H9 (cell line): ENCODE measurements around the gene HCK. TPM values are rescaled to one million over a fixed set of nuclear protein-coding genes. Genes with fewer than 3 reads are reported as not detected.

Experiments used
- DNase-seq: peaks from one replicate; pipeline ENCODE4 v3.0.0-alpha.2; 2017
- H2AFZ ChIP-seq: one replicate; pipeline ENCODE4 v1.6.1; 2013; ENCODE audit warnings: mild to moderate bottlenecking, low read length, control low read depth, moderate library complexity
- H2AK5ac ChIP-seq: 2 replicates; pipeline ENCODE4 v1.6.1; 2013; ENCODE audit warnings: low read length, control low read depth, mixed read lengths; ENCODE audit not compliant: insufficient read length
- H2BK120ac ChIP-seq: one replicate; pipeline ENCODE4 v1.6.1; 2013; ENCODE audit warnings: low read depth, mild to moderate bottlenecking, low read length, control low read depth, inconsistent platforms; ENCODE audit not compliant: poor library complexity, severe bottlenecking
- H2BK12ac ChIP-seq: 2 replicates; pipeline ENCODE4 v1.6.1; 2013; ENCODE audit warnings: low read length, control low read depth, mixed read lengths, low read depth; ENCODE audit not compliant: insufficient read length
- H2BK15ac ChIP-seq: 2 replicates; pipeline ENCODE4 v1.6.1; 2013; ENCODE audit warnings: low read depth, low read length, control low read depth
- H2BK20ac ChIP-seq: one replicate; pipeline ENCODE4 v1.6.1; 2013; ENCODE audit warnings: low read depth, mild to moderate bottlenecking, low read length, control low read depth, inconsistent platforms; ENCODE audit not compliant: poor library complexity, severe bottlenecking
- H2BK5ac ChIP-seq: 2 replicates; pipeline ENCODE4 v1.6.1; 2013; ENCODE audit warnings: low read length, control low read depth, mixed read lengths; ENCODE audit not compliant: insufficient read length
- H3K14ac ChIP-seq: 2 replicates; pipeline ENCODE4 v1.6.1; 2013; ENCODE audit warnings: low read length, control low read depth; ENCODE audit not compliant: insufficient read depth
- H3K18ac ChIP-seq: 2 replicates; pipeline ENCODE4 v1.6.1; 2013; ENCODE audit warnings: low read depth, mild to moderate bottlenecking, mixed read lengths, low read length, control low read depth; ENCODE audit not compliant: insufficient read length
- H3K23ac ChIP-seq: 2 replicates; pipeline ENCODE4 v1.6.1; 2013; ENCODE audit warnings: low read length, control low read depth, mixed read lengths, low read depth; ENCODE audit not compliant: insufficient read length
- H3K23me2 ChIP-seq: 2 replicates; pipeline ENCODE4 v1.6.1; 2013; ENCODE audit warnings: low read depth, mild to moderate bottlenecking, mixed read lengths, low read length, control low read depth; ENCODE audit not compliant: insufficient read length, poor library complexity, severe bottlenecking
- H3K27ac ChIP-seq: 2 replicates; pipeline ENCODE4 v1.5.1; 2013; ENCODE audit warnings: low read length, control low read depth, mixed read lengths, low read depth; ENCODE audit not compliant: insufficient read length
- H3K27me3 ChIP-seq: 2 replicates; pipeline ENCODE4 v1.6.1; 2013; ENCODE audit warnings: low read length, control low read depth, inconsistent platforms; ENCODE audit not compliant: insufficient read depth
- H3K4ac ChIP-seq: 2 replicates; pipeline ENCODE4 v1.6.1; 2013; ENCODE audit warnings: low read depth, mild to moderate bottlenecking, control low read depth, inconsistent platforms, low read length, moderate library complexity
- H3K4me1 ChIP-seq: 2 replicates; pipeline ENCODE4 v1.6.1; 2013; ENCODE audit warnings: low read length, control low read depth, inconsistent platforms; ENCODE audit not compliant: insufficient read depth
- H3K4me2 ChIP-seq: 2 replicates; pipeline ENCODE4 v1.6.1; 2013; ENCODE audit warnings: low read length, control low read depth, mixed read lengths; ENCODE audit not compliant: insufficient read length, insufficient read depth
- H3K56ac ChIP-seq: 2 replicates; pipeline ENCODE4 v1.6.1; 2013; ENCODE audit warnings: low read depth, mild to moderate bottlenecking, mixed read lengths, low read length, control low read depth; ENCODE audit not compliant: insufficient read length
- H3K79me1 ChIP-seq: 2 replicates; pipeline ENCODE4 v1.6.1; 2013; ENCODE audit warnings: low read depth, mild to moderate bottlenecking, moderate library complexity, low read length, control low read depth, inconsistent platforms; ENCODE audit not compliant: insufficient read depth, poor library complexity, severe bottlenecking
- H3K79me2 ChIP-seq: 2 replicates; pipeline ENCODE4 v1.6.1; 2013; ENCODE audit warnings: low read length, control low read depth, inconsistent platforms; ENCODE audit not compliant: insufficient read depth
- H3K9ac ChIP-seq: 2 replicates; pipeline ENCODE4 v1.6.1; 2013; ENCODE audit warnings: low read length, control low read depth, mixed read lengths; ENCODE audit not compliant: insufficient read length; ENCODE audit errors: extremely low read depth
- H3K9me3 ChIP-seq: one replicate; pipeline ENCODE4 v1.6.1; 2013; ENCODE audit warnings: low read depth, low read length, inconsistent platforms; ENCODE audit not compliant: control insufficient read depth
- H3T11ph ChIP-seq: one replicate; pipeline ENCODE4 v1.6.1; 2013; ENCODE audit warnings: mild to moderate bottlenecking, low read length, control low read depth, inconsistent platforms
- H4K20me1 ChIP-seq: one replicate; pipeline ENCODE4 v1.6.1; 2013; ENCODE audit not compliant: control insufficient read depth, insufficient read length, insufficient read depth
- H4K5ac ChIP-seq: 2 replicates; pipeline ENCODE4 v1.6.1; 2013; ENCODE audit warnings: low read depth, mild to moderate bottlenecking, mixed read lengths, low read length, control low read depth; ENCODE audit not compliant: insufficient read length
- H4K8ac ChIP-seq: replicated peaks from 2 replicates; pipeline ENCODE4 v1.6.1; 2013; ENCODE audit warnings: low read length, control low read depth, mixed read lengths, low read depth; ENCODE audit not compliant: insufficient read length
- H4K91ac ChIP-seq: 2 replicates; pipeline ENCODE4 v1.6.1; 2013; ENCODE audit warnings: low read depth, mild to moderate bottlenecking, moderate library complexity, mixed read lengths, low read length, control low read depth; ENCODE audit not compliant: insufficient read length
- H3K27ac Mint-ChIP-seq, 3 experiments: 2 replicates in 2 of 3; 3 replicates in 1 of 3; pipeline ENCODE4 v1.8.0; 2020 to 2021; ENCODE audit warnings: mixed read lengths in 3 of 3, mild to moderate bottlenecking in 1 of 3, moderate library complexity in 1 of 3
- H3K27me3 Mint-ChIP-seq: 2 replicates; pipeline ENCODE4 v1.8.0; 2021; ENCODE audit warnings: low read depth, mild to moderate bottlenecking, moderate library complexity, mixed read lengths
- H3K36me3 Mint-ChIP-seq, 3 experiments: 2 replicates in 2 of 3; 3 replicates in 1 of 3; pipeline ENCODE4 v1.8.0; 2020 to 2021; ENCODE audit warnings: low read depth in 3 of 3, mixed read lengths in 3 of 3; ENCODE audit not compliant: insufficient read depth in 1 of 3
- H3K4me1 Mint-ChIP-seq, 2 experiments: 2 replicates each; pipeline ENCODE4 v1.8.0; 2020; ENCODE audit warnings: mixed read lengths in 2 of 2
- H3K4me3 Mint-ChIP-seq, 2 experiments: 2 replicates in 1 of 2; 3 replicates in 1 of 2; pipeline ENCODE4 v1.8.0; 2020 to 2021; ENCODE audit warnings: mild to moderate bottlenecking in 2 of 2, mixed read lengths in 2 of 2, moderate library complexity in 1 of 2
- H3K9me3 Mint-ChIP-seq, 2 experiments: 2 replicates in 1 of 2; 3 replicates in 1 of 2; pipeline ENCODE4 v1.8.0; 2020; ENCODE audit warnings: mild to moderate bottlenecking in 2 of 2, mixed read lengths in 2 of 2, moderate library complexity in 1 of 2
- CTCF ChIP-seq: fragments of 200-600 bp; sonication (generic); conservative IDR thresholded peaks from 3 replicates; pipeline ENCODE4 v1.8.0; 2021; ENCODE audit warnings: antibody characterized with exemption, mild to moderate bottlenecking
- WGBS: extraction: QIAGEN DNeasy Blood & Tissue Kit; methylation state at CpG from one replicate; pipeline ENCODE4 v1.1.7; 2013; ENCODE audit warnings: missing lambda C conversion rate, low lambda C conversion rate, mixed read lengths; ENCODE audit not compliant: insufficient read length; ENCODE audit errors: extremely low coverage; 5-methylcytosine and 5-hydroxymethylcytosine counted together
- total RNA-seq: library from RNA; stranded (reverse); gene quantifications from 2 replicates; pipeline ENCODE4 v1.2.1, GENCODE V29; 2021

HCK gene
- total RNA-seq, 1 experiment from 2014 or later: 1.7 TPM

- peaks cover 16 to 22% (median 16%) of the 10 kb centered on the region in 3 experiments for H3K36me3 Mint-ChIP-seq
These were observed 75.3 kb downstream of the HCK start for GRCh38 chr20:32127347-32127746.

More at GRCh38 chr20:32127347-32127746, 75.3 kb downstream of the HCK start:
- H3K23ac ChIP-seq: no peak overlapping the region
- H2BK20ac ChIP-seq: no peak overlapping the region
- no peak for TF ChIP-seq CTCF
- peaks cover 5% of the 10 kb centered on the region for H3K79me1 ChIP-seq
- H3K18ac ChIP-seq: no peak overlapping the region
- no peaks in the 10 kb centered on the region; the same call in 1 of the 2 replicates for H3K79me2 ChIP-seq
- H4K91ac ChIP-seq: no peak overlapping the region
- H4K20me1 ChIP-seq: no peaks in the 10 kb centered on the region
- H3T11ph ChIP-seq: no peak overlapping the region
- H3K4ac ChIP-seq: no peak overlapping the region
- no peaks in the 10 kb centered on the region for H3K23me2 ChIP-seq
- H3K4me1 ChIP-seq: no peaks in the 10 kb centered on the region; the same call in 1 of the 2 replicates
- H2BK5ac ChIP-seq: no peak overlapping the region
- H2BK15ac ChIP-seq: no peak overlapping the region
- no peaks in the 10 kb centered on the region for H3K27me3 ChIP-seq
- H2BK12ac ChIP-seq: no peak overlapping the region
- no peak overlapping the region for H3K4me2 ChIP-seq
- no peak overlapping the region for H3K14ac ChIP-seq
- H3K27ac Mint-ChIP-seq: peak overlapping the region; percentile 51 to 88 (median 56); a peak in 3 of 7 replicates
- H3K9me3 ChIP-seq: no peaks in the 10 kb centered on the region
- H3K27me3 Mint-ChIP-seq: no peaks in the 10 kb centered on the region; the same call in 1 of the 2 replicates
- no peak overlapping the region for H3K56ac ChIP-seq
- H2AFZ ChIP-seq: no peak overlapping the region
- no peak for DNase-seq
- no peak overlapping the region for H4K5ac ChIP-seq
- H2BK120ac ChIP-seq: no peak overlapping the region
- H3K4me3 Mint-ChIP-seq: no peak overlapping the region
- no CpG with 5 or more reads among the region's 5 CpGs for WGBS
- H3K9ac ChIP-seq: no peak overlapping the region
- H3K9me3 Mint-ChIP-seq: peaks cover 8% of the 10 kb centered on the region in 2 experiments
- H3K27ac ChIP-seq: no peak overlapping the region
- no peak overlapping the region for H4K8ac ChIP-seq
- no peak overlapping the region for H2AK5ac ChIP-seq
- peaks cover 12 to 17% of the 10 kb centered on the region in 2 experiments for H3K4me1 Mint-ChIP-seq
